ENCODE measurements around the gene ZIC1.

- TF ChIP-seq CTCF (IDR thresholded peaks at IDR 0.05) (no peak), EP300 (IDR thresholded peaks at IDR 0.05) (no peak), POLR2A (IDR thresholded peaks at IDR 0.05) (no peak)
Measured at GRCh38 chr3:147415874-147416273, 6.7 kb downstream of the ZIC1 start.
